HG03342 (cell line): ENCODE results near the gene CDC34.

Source experiments
- ATAC-seq: cut with Tn5 transposase; IDR thresholded peaks from one replicate; pipeline ENCODE4 v1.9.1; 2021; ENCODE audit warnings: mild to moderate bottlenecking, moderate library complexity; ENCODE audit not compliant: unreplicated experiment

CDC34 gene

GRCh38 chr19:541699-542098 is 10.1 kb downstream of the CDC34 start:
- ATAC-seq: no peak

- ATAC-seq: no peak
Observed at GRCh38 chr19:542173-542866, 10.8 kb downstream of the CDC34 start.

DNA sequence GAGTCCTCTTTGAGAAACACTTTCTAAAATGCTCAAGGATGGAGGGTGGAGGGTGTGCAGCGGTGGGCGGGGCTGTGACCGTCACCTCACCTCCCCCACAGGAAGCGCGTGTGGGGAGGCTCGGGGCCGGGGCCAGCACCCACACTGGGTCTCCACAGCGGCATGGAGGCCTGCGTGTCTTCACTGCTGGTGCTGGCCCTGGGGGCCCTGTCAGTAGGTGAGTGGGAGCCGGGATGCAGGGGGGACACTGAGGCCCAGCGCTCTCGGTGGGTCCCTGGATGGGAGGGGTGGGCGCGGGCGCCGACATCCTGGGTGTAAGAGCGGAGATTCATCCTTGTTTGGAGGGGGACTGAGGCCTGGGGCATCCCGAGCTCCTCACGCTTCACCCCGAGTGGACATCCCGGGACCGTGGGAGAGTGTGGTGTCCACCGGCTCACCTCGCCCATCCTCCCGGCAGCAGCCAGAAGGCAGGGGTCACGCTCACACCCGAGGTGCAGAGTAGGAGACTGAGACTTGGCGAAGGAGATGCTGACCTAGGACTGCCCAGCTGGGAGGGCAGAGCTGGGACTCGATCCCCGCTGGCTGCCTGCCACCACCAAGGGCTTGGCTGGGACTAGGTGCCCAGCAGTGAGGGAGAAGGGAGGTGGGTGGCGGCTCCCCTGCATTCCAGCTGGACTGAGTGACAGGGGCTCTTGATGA is 12.5 kb downstream of the CDC34 start, which contains the start of gene GZMM:
GZMM (plus strand) TSS at position 144 of the 699 bp plus-strand sequence; CDS start at position 163, 19 bp downstream.
- ATAC-seq: no peak

DNA sequence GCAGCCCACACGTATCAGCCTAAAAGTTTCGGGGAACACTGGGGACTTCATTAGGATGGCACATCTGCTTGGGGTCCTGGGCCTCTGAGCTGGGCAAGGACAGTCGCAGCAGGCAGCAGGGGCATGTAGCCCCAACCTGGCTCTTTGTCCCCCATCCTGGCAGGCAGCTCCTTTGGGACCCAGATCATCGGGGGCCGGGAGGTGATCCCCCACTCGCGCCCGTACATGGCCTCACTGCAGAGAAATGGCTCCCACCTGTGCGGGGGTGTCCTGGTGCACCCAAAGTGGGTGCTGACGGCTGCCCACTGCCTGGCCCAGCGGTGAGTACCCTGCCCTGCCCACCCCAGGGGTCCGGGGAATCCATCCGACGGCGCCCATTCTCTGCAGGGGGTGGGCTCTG is 15.6 kb downstream of the CDC34 start:
- no peak for ATAC-seq

DNA sequence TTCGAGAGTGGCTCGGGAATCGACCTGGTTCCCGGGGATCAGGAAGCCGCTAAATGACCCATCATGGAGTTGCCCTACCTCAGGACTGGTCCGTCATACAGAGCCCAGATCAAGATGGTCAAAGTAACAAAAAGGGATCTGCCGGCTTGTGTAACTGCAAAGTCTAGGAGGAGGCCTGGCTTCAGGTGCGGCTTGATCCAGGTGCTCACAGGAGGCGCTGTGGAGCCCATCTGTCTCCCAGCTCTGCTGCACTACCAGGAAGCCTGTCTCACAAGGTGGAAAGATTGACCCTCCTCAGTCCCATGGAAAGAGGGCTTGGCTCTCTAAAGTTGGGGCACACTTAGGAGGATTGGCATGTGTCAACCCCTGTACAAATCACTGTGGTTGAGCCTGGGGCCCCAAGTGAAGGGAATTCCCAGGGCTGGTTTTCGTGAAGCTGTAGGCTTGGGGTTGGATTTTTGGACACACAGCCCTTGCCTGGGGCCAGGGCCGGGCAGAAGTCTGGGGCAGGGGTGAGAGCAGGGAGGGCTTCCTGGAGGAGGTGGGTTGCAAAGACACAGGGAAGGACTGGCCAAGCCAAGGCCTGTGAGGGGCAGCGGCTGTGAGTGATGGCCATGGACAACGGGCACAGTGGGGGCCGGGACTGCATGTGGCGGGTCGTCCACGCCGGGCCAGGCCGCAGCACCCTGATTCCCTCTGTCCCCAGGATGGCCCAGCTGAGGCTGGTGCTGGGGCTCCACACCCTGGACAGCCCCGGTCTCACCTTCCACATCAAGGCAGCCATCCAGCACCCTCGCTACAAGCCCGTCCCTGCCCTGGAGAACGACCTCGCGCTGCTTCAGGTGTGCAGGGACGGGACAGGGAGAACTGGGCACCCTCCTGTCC is 16.5 kb downstream of the CDC34 start:
- no peak for ATAC-seq

DNA sequence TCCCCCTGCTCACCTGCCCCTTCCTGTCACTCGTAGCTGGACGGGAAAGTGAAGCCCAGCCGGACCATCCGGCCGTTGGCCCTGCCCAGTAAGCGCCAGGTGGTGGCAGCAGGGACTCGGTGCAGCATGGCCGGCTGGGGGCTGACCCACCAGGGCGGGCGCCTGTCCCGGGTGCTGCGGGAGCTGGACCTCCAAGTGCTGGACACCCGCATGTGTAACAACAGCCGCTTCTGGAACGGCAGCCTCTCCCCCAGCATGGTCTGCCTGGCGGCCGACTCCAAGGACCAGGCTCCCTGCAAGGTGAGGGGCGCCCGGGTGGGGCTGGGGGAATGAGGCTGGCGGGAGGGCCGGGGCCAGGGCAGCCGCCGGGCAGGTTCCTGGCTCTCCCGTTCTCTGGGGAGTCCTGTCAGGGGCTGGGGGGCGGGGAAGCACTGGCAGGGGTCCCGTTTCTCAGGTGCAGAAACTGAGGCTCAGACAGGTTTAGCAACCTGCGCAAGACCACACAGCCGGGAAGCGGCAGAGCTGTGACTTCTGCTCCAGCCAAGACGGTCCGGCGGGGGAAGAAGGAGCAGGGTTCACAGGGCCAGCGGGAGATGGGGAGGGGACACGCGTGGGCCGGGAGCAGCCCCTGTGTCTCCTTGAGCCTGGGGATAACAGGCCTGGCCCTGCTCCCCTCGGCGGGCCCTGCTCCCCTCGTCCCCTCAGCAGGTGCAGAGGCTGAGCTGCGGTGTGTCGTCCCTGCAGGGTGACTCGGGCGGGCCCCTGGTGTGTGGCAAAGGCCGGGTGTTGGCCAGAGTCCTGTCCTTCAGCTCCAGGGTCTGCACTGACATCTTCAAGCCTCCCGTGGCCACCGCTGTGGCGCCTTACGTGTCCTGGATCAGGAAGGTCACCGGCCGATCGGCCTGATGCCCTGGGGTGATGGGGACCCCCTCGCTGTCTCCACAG is 17.6 kb downstream of the CDC34 start:
- no peak for ATAC-seq

DNA sequence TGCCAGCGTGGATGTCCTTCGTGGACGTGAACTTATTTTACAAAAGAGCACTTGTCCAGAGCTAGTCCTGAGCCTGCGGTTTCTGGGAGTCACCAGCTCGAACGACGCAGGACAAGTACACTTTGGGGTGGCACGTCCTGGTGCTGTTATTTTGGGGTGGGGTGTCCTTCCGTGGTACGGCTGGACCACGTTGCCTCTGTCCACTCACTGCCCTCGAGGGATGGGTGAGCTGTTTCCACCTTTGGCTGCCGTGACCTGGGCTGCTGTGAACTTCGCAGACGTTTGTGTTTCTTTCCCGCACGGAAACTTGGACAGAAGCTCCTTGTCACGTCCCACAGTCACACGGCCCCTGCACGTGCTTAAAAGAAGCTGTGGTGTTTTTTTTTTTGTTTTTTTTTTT is 23.3 kb downstream of the CDC34 start:
- no peak for ATAC-seq

DNA sequence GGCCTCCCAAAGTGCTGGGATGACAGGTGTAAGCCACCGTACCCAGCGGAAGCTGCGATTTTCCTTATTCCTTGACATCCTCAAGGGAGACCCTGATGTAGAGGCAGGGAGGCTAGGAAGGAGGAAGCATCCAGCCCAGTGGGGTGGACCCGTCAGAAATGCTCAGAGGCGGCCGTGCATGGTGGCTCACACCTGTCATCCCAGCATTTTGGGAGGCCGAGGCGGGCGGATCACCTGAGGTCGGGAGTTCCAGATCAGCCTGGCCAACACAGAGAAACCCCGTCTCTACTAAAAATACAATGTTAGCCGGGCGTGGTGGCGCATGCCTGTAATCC is 23.9 kb downstream of the CDC34 start:
- ATAC-seq: no peak

DNA sequence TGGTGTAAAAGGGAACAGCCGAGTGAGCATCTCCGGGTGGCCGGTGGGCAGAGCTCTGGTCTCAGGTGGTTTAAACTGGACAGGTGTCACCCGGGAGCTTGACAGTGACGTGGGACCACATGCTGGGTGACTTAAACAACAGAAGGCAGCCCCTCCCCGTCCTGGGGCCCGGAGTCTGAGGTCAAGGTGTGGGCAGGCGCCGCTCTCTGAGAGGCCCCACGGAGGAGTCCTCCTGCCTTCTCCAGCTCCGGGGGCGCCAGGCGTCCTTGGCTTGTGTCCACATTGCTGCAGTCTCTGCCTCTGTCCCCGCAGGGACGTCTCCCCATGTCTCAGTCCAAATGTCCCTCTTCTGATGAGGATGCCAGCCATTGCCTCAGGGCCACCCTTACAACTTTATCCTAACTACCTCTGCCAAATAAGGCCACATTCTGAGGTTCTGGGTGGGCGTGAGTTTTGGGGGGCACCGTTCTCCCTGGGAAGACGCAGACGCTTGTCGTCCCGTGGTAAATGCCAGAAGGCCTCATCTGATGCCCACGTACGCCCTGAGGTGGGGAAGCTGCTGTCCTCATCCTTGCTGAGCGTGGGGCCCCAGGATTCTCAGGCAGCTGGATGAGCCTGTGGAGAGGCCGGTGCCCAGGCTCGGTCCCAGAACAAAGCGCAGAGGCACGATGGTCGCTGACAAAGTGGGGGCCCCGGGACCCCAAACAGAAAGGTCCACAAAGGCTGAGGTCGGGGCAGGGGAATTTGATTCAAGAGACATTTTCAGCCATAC is 25.2 kb downstream of the CDC34 start:
- no peak for ATAC-seq

DNA sequence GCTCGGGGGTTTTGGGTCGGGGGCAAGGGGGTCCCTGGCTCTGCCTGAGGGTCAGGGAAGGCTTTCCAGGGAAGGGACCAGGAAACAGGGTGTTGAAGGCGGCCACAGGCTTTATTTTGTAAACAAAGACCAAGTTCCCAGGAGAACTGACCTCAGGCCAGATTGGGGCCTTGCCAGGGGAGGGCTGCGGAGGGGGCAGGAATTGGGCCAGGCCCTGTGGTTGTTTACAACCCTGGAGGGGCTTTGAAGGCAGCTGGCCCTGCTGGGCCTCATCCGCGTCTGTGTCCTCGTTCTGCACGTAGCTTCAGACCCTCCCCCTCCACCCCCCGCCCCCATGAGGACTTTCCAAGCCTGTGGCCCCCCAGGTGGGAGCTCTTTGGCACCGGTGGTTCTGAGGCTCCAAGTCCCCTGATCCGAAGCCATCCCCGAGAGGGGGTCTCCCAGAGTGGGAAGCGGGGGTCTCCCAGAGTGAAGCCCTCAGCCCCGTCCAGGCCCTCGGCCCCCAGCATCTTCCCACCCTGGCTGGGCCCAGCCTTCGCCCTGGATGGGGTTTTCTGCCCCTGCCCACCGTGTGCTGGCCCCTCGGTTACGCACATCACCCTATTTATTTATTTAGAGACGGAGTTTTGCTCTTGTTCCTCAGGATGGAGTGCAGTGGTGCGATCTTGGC is 27.3 kb downstream of the CDC34 start:
- no peak for ATAC-seq

GRCh38 chr19:560121-560520 is 28.6 kb downstream of the CDC34 start:
- ATAC-seq: no peak

- no peak for ATAC-seq
Observed at GRCh38 chr19:566403-566802, 34.8 kb downstream of the CDC34 start.

GRCh38 chr19:566844-567243 is 35.3 kb downstream of the CDC34 start:
- no peak for ATAC-seq

- ATAC-seq: no peak
Observed at GRCh38 chr19:567296-567900, 35.8 kb downstream of the CDC34 start.

GRCh38 chr19:570251-570686 is 38.7 kb downstream of the CDC34 start:
- no peak for ATAC-seq

- no peak for ATAC-seq
Observed at GRCh38 chr19:570937-571565, 39.5 kb downstream of the CDC34 start.

GRCh38 chr19:571566-571974 is 40.0 kb downstream of the CDC34 start:
- no peak for ATAC-seq

GRCh38 chr19:572140-572742 is 40.7 kb downstream of the CDC34 start, which contains the start of gene BSG:
TSS of gene BSG (plus strand) at chr19:572596. CDS start at chr19:572635, 39 bp downstream.
- ATAC-seq: peak; percentile 74
